Amniotic stem cell (primary cell): ENCODE data around the gene GPR62.
"Not testable (repeated sequence)": the region's sequence is repeated elsewhere in the genome, so short reads cannot be mapped to it uniquely, and the experiment has no call there.

Source experiments
- DNase-seq: peaks from one replicate; lab custom pipeline; 2025; lab: John Stamatoyannopoulos, UW

GPR62 gene

GRCh38 chr3:51955175-51955892, at the start of gene GPR62:
Gene GPR62 (plus strand): TSS chr3:51955381. CDS start chr3:51955653, 272 bp downstream.
- no peak for DNase-seq

- no peak for DNase-seq
These were observed 47.2 kb upstream of the GPR62 start for GRCh38 chr3:51908026-51908425.

GRCh38 chr3:51916418-51916817, 38.8 kb upstream of the GPR62 start:
- DNase-seq: no peak

GRCh38 chr3:51921081-51921578, 34.1 kb upstream of the GPR62 start:
- DNase-seq: no peak

- no peak for DNase-seq
These were observed 27.9 kb upstream of the GPR62 start for GRCh38 chr3:51927061-51927977.

- DNase-seq: no peak
These were observed 26.7 kb upstream of the GPR62 start for GRCh38 chr3:51928438-51928837.

- DNase-seq: not testable (repeated sequence)
These were observed 26.2 kb upstream of the GPR62 start for GRCh38 chr3:51928981-51929380.

- DNase-seq: no peak
These were observed 25.7 kb upstream of the GPR62 start for GRCh38 chr3:51929420-51930003.

GRCh38 chr3:51930439-51930838, 24.7 kb upstream of the GPR62 start:
- no peak for DNase-seq

GRCh38 chr3:51931756-51932155, 23.4 kb upstream of the GPR62 start:
- no peak for DNase-seq

GRCh38 chr3:51932471-51933370, 22.5 kb upstream of the GPR62 start:
- DNase-seq: no peak

GRCh38 chr3:51933471-51934138, 21.6 kb upstream of the GPR62 start:
- no peak for DNase-seq

GRCh38 chr3:51934139-51934850, 20.9 kb upstream of the GPR62 start:
- no peak for DNase-seq

- DNase-seq: no peak
These were observed 19.9 kb upstream of the GPR62 start for GRCh38 chr3:51934991-51935885.

- no peak for DNase-seq
These were observed 19.1 kb upstream of the GPR62 start for GRCh38 chr3:51935886-51936755.

- DNase-seq: no peak
These were observed 18.2 kb upstream of the GPR62 start for GRCh38 chr3:51937014-51937413.

- DNase-seq: no peak
These were observed 17.4 kb upstream of the GPR62 start for GRCh38 chr3:51937611-51938450.
